Jurkat, Clone E6-1 (cell line): Measurements from ENCODE around the gene TBX2.

Experiments
- DNase-seq: peaks from one replicate; pipeline ENCODE4 v3.0.0-alpha.2; 2011; ENCODE audit warnings: low read depth, low spot score
- H3K4me3 ChIP-seq: 2 replicates; pipeline ENCODE4 v1.5.1; 2011; ENCODE audit warnings: mild to moderate bottlenecking, low read length, control low read depth, moderate library complexity

Gene TBX2

GRCh38 chr17:61397086-61397842 is 2.4 kb upstream of the TBX2 start:
- no peak overlapping the region for H3K4me3 ChIP-seq
- DNase-seq = no peak

GRCh38 chr17:61398721-61399130 is 917 bp upstream of the TBX2 start:
- no peak overlapping the region for H3K4me3 ChIP-seq
- DNase-seq = no peak

GRCh38 chr17:61400066-61400716 is 548 bp downstream of the TBX2 start:
- DNase-seq = no peak
- H3K4me3 ChIP-seq = no peak overlapping the region

- no peak for DNase-seq
- H3K4me3 ChIP-seq = no peak overlapping the region
These were observed 1.2 kb downstream of the TBX2 start for GRCh38 chr17:61400717-61401388.

GRCh38 chr17:61401389-61402072 is 1.9 kb downstream of the TBX2 start:
- H3K4me3 ChIP-seq = no peak overlapping the region
- no peak for DNase-seq

GRCh38 chr17:61402073-61402541 is 2.5 kb downstream of the TBX2 start:
- H3K4me3 ChIP-seq = no peak overlapping the region
- no peak for DNase-seq

- DNase-seq = no peak
- H3K4me3 ChIP-seq = peak overlapping the region; percentile 33
These were observed 3.5 kb downstream of the TBX2 start for GRCh38 chr17:61402978-61403800.

- no peak overlapping the region for H3K4me3 ChIP-seq
- no peak for DNase-seq
These were observed 4.4 kb downstream of the TBX2 start for GRCh38 chr17:61403801-61404662.

GRCh38 chr17:61404663-61404912 is 4.9 kb downstream of the TBX2 start:
- no peak overlapping the region for H3K4me3 ChIP-seq
- no peak for DNase-seq

- no peak overlapping the region for H3K4me3 ChIP-seq
- DNase-seq = no peak
These were observed 5.5 kb downstream of the TBX2 start for GRCh38 chr17:61404913-61405685.

GRCh38 chr17:61405686-61406536 is 6.3 kb downstream of the TBX2 start:
- DNase-seq = no peak
- H3K4me3 ChIP-seq = no peak overlapping the region

GRCh38 chr17:61406537-61406845 is 6.8 kb downstream of the TBX2 start:
- no peak overlapping the region for H3K4me3 ChIP-seq

GRCh38 chr17:61406971-61407911 is 7.6 kb downstream of the TBX2 start:
- H3K4me3 ChIP-seq = no peak overlapping the region
- DNase-seq = no peak

More at GRCh38 chr17:61406537-61406845, 6.8 kb downstream of the TBX2 start:
- no peak for DNase-seq

GRCh38 chr17:61408151-61409041 is 8.8 kb downstream of the TBX2 start:
- H3K4me3 ChIP-seq = no peak overlapping the region
- no peak for DNase-seq
